ENCODE data around the gene RPL36A.

DNA sequence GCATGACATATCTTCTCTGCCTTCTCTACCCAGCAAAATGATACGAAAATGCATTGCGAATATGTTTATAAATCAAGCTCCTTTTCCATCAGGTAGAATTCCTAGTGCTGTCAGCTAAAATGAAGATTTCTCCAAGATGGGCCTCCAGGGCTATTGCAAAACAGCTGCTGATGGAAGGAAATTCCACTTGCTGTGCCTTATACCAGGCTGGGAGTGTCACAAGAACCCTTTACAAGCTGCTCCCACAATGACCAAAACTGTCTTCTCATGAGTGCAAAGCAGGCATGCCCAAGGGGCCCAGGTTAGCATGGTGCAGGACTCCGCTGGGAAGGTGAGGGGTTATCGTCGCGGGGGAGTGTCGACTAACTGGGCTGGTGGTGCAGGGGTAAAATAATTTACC is 25.9 kb downstream of the RPL36A start:
- TF ChIP-seq, protein P1, sequence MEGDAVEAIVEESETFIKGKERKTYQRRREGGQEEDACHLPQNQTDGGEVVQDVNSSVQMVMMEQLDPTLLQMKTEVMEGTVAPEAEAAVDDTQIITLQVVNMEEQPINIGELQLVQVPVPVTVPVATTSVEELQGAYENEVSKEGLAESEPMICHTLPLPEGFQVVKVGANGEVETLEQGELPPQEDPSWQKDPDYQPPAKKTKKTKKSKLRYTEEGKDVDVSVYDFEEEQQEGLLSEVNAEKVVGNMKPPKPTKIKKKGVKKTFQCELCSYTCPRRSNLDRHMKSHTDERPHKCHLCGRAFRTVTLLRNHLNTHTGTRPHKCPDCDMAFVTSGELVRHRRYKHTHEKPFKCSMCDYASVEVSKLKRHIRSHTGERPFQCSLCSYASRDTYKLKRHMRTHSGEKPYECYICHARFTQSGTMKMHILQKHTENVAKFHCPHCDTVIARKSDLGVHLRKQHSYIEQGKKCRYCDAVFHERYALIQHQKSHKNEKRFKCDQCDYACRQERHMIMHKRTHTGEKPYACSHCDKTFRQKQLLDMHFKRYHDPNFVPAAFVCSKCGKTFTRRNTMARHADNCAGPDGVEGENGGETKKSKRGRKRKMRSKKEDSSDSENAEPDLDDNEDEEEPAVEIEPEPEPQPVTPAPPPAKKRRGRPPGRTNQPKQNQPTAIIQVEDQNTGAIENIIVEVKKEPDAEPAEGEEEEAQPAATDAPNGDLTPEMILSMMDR (IDR thresholded peaks at IDR 0.05) = no peak
- TF ChIP-seq POLR2A (IDR thresholded peaks at IDR 0.05) = no peak
- no peak for TF ChIP-seq EP300 (IDR thresholded peaks at IDR 0.05)

Measured in tibial nerve (tissue), 4 donors.